Naive thymus-derived CD8-positive, alpha-beta T cell (primary cell): Measurements from ENCODE around the gene KIF6. TPM values are rescaled to one million over a fixed set of nuclear protein-coding genes. Genes with fewer than 3 reads are reported as not detected.

Experiments
- ATAC-seq, 2 donors: fragments of 150-1000 bp; cut with Tn5 transposase in 1 of 2; sonication (Bioruptor Pico), chemical (Tn5 transposase) in 1 of 2; 1 replicate in 1 of 2; 2 replicates in 1 of 2; pipeline ENCODE4 v1.10.0; 2021; ENCODE audit warnings: mild to moderate bottlenecking in 2 of 2, moderate library complexity in 2 of 2
- POLR2A ChIA-PET: fragments of 350-600 bp; sonication (Branson Sonifier 250); formaldehyde crosslinking; loops from one replicate; lab custom pipeline; 2021; ENCODE audit warnings: antibody characterized with exemption; lab: Charles Lee
- DNase-seq, 10 donors: peaks; one replicate each; pipeline versions ENCODE4 v3.0.0 to v3.0.0-alpha.2; 2020 to 2022
- H3K27ac Mint-ChIP-seq, 10 donors: one replicate each; pipeline ENCODE4 v1.8.0; 2020 to 2022; ENCODE audit warnings: mild to moderate bottlenecking in 10 of 10, mixed read lengths in 10 of 10, moderate library complexity in 4 of 10, inconsistent platforms in 1 of 10
- H3K27me3 Mint-ChIP-seq, 5 donors: one replicate each; pipeline ENCODE4 v1.8.0; 2021 to 2022; ENCODE audit warnings: mixed read lengths in 5 of 5
- H3K36me3 Mint-ChIP-seq, 3 donors: one replicate each; pipeline ENCODE4 v1.8.0; 2020 to 2022; ENCODE audit warnings: mixed read lengths in 3 of 3, mild to moderate bottlenecking in 2 of 3, inconsistent platforms in 1 of 3
- H3K4me1 Mint-ChIP-seq, 4 donors: one replicate each; pipeline ENCODE4 v1.8.0; 2021 to 2022; ENCODE audit warnings: mixed read lengths in 4 of 4
- H3K4me3 Mint-ChIP-seq, 10 donors: one replicate each; pipeline ENCODE4 v1.8.0; 2020 to 2022; ENCODE audit warnings: mild to moderate bottlenecking in 10 of 10, mixed read lengths in 10 of 10, moderate library complexity in 6 of 10, inconsistent platforms in 1 of 10
- H3K9me3 Mint-ChIP-seq, 9 donors: one replicate each; pipeline ENCODE4 v1.8.0; 2020 to 2022; ENCODE audit warnings: mixed read lengths in 9 of 9, mild to moderate bottlenecking in 3 of 9, inconsistent platforms in 1 of 9, moderate library complexity in 1 of 9
- polyA plus RNA-seq, 3 donors: library from polyadenylated mRNA; unstranded; fragments of 300-500 nt; fragmentation: Illumina TruSeq; gene quantifications; one replicate each; pipeline ENCODE4 v1.2.3, GENCODE V29; 2021
- total RNA-seq, 8 experiments: library from RNA in 2 of 8; stranded (reverse) in 2 of 8; gene quantifications; one replicate each; pipeline ENCODE4 v1.2.3 and lab custom pipeline; 2021 to 2026

Gene KIF6
- total and polyA plus RNA-seq, 5 experiments from 2014 or later = 0.39 TPM; not detected in 4

GRCh38 chr6:39568896-39569295 lies 156.3 kb downstream of the KIF6 start:
- ATAC-seq (no peak), DNase-seq (no peak)
- Mint-ChIP-seq H3K4me3 (no peak overlapping the region), H3K36me3 (no peaks in the 10 kb centered on the region), H3K27me3 (peaks cover 0 to 16% (median 6%) of the 10 kb centered on the region in 5 donors), H3K27ac (no peak overlapping the region), H3K9me3 (no peaks in the 10 kb centered on the region), H3K4me1 (no peaks in the 10 kb centered on the region)
- POLR2A ChIA-PET = no interaction called here

- H3K27me3 Mint-ChIP-seq = peaks cover 0 to 9% (median 6%) of the 10 kb centered on the region in 5 donors
- DNase-seq (no peak), ATAC-seq (no peak)
- H3K4me3 Mint-ChIP-seq = no peak overlapping the region
- no peaks in the 10 kb centered on the region for H3K4me1 Mint-ChIP-seq
- POLR2A ChIA-PET = no interaction called here
- no peaks in the 10 kb centered on the region for H3K36me3 Mint-ChIP-seq
- no peaks in the 10 kb centered on the region for H3K9me3 Mint-ChIP-seq
- H3K27ac Mint-ChIP-seq = no peak overlapping the region
Measured at GRCh38 chr6:39567091-39567490, 158.1 kb downstream of the KIF6 start.

GRCh38 chr6:39566456-39566855 lies 158.8 kb downstream of the KIF6 start:
- DNase-seq (no peak), ATAC-seq (no peak)
- Mint-ChIP-seq H3K4me3 (no peak overlapping the region), H3K27me3 (peaks cover 0 to 7% (median 5%) of the 10 kb centered on the region in 5 donors), H3K36me3 (no peaks in the 10 kb centered on the region), H3K4me1 (no peaks in the 10 kb centered on the region), H3K9me3 (no peaks in the 10 kb centered on the region), H3K27ac (no peak overlapping the region)
- POLR2A ChIA-PET = no interaction called here

- Mint-ChIP-seq H3K36me3 (no peaks in the 10 kb centered on the region), H3K4me3 (no peak overlapping the region), H3K27ac (no peak overlapping the region), H3K9me3 (no peaks in the 10 kb centered on the region), H3K4me1 (no peaks in the 10 kb centered on the region), H3K27me3 (peaks cover 0 to 4% (median 3%) of the 10 kb centered on the region in 5 donors)
- POLR2A ChIA-PET = no interaction called here
- ATAC-seq (no peak), DNase-seq (no peak)
Measured at GRCh38 chr6:39565956-39566355, 159.3 kb downstream of the KIF6 start.

- POLR2A ChIA-PET = no interaction called here
- H3K4me1 Mint-ChIP-seq = no peaks in the 10 kb centered on the region
- H3K9me3 Mint-ChIP-seq = no peaks in the 10 kb centered on the region
- no peak for DNase-seq
- no peak overlapping the region for H3K4me3 Mint-ChIP-seq
- H3K36me3 Mint-ChIP-seq = no peaks in the 10 kb centered on the region
- H3K27me3 Mint-ChIP-seq = peaks cover 0 to 4% (median 2%) of the 10 kb centered on the region in 5 donors
- no peak overlapping the region for H3K27ac Mint-ChIP-seq
- ATAC-seq = no peak
Measured at GRCh38 chr6:39563566-39564311, 161.5 kb downstream of the KIF6 start.

GRCh38 chr6:39561536-39562266 lies 163.5 kb downstream of the KIF6 start:
- H3K4me3 Mint-ChIP-seq = no peak overlapping the region
- H3K27ac Mint-ChIP-seq = no peak overlapping the region
- H3K9me3 Mint-ChIP-seq = no peaks in the 10 kb centered on the region
- DNase-seq (no peak), ATAC-seq (no peak)
- no peaks in the 10 kb centered on the region for H3K36me3 Mint-ChIP-seq
- POLR2A ChIA-PET = no interaction called here
- no peaks in the 10 kb centered on the region for H3K4me1 Mint-ChIP-seq
- H3K27me3 Mint-ChIP-seq = peaks cover 0 to 3% (median 1%) of the 10 kb centered on the region in 5 donors

GRCh38 chr6:39560915-39561314 lies 164.3 kb downstream of the KIF6 start:
- no peaks in the 10 kb centered on the region for H3K9me3 Mint-ChIP-seq

GRCh38 chr6:39558591-39559190 lies 166.5 kb downstream of the KIF6 start:
- peaks cover 0 to 2% (median 0%) of the 10 kb centered on the region in 4 donors for H3K4me1 Mint-ChIP-seq
- DNase-seq = no peak
- peaks cover 7 to 18% (median 12%) of the 10 kb centered on the region in 5 donors for H3K27me3 Mint-ChIP-seq
- no peaks in the 10 kb centered on the region for H3K9me3 Mint-ChIP-seq
- no peak overlapping the region for H3K4me3 Mint-ChIP-seq
- no peak overlapping the region for H3K27ac Mint-ChIP-seq
- H3K36me3 Mint-ChIP-seq = no peaks in the 10 kb centered on the region
- POLR2A ChIA-PET = no interaction called here
- ATAC-seq = no peak

More at GRCh38 chr6:39560915-39561314, 164.3 kb downstream of the KIF6 start:
- no peak for ATAC-seq
- H3K27me3 Mint-ChIP-seq = peaks cover 0 to 7% (median 3%) of the 10 kb centered on the region in 5 donors
- no peak for DNase-seq
- POLR2A ChIA-PET = no interaction called here
- H3K27ac Mint-ChIP-seq = no peak overlapping the region
- no peaks in the 10 kb centered on the region for H3K36me3 Mint-ChIP-seq
- H3K4me1 Mint-ChIP-seq = no peaks in the 10 kb centered on the region
- no peak overlapping the region for H3K4me3 Mint-ChIP-seq

GRCh38 chr6:39558079-39558478 lies 167.1 kb downstream of the KIF6 start:
- Mint-ChIP-seq H3K4me1 (peaks cover 0 to 2% (median 0%) of the 10 kb centered on the region in 4 donors), H3K9me3 (no peaks in the 10 kb centered on the region), H3K27ac (no peak overlapping the region), H3K4me3 (no peak overlapping the region), H3K27me3 (peaks cover 7 to 21% (median 13%) of the 10 kb centered on the region in 5 donors), H3K36me3 (no peaks in the 10 kb centered on the region)
- ATAC-seq = no peak
- no peak for DNase-seq
- POLR2A ChIA-PET = no interaction called here

- no peak for ATAC-seq
- Mint-ChIP-seq H3K9me3 (no peaks in the 10 kb centered on the region), H3K4me3 (no peak overlapping the region), H3K27me3 (peaks cover 10 to 28% (median 18%) of the 10 kb centered on the region in 5 donors), H3K36me3 (no peaks in the 10 kb centered on the region), H3K4me1 (peaks cover 0 to 2% (median 0%) of the 10 kb centered on the region in 4 donors), H3K27ac (no peak overlapping the region)
- no peak for DNase-seq
- POLR2A ChIA-PET = no interaction called here
Measured at GRCh38 chr6:39555136-39555535, 170.1 kb downstream of the KIF6 start.

- peak overlapping the region in 1 of 10 donors; percentile 14 for H3K27ac Mint-ChIP-seq
- DNase-seq (no peak), ATAC-seq (no peak)
- H3K9me3 Mint-ChIP-seq = no peaks in the 10 kb centered on the region
- POLR2A ChIA-PET = no interaction called here
- H3K27me3 Mint-ChIP-seq = peaks cover 16 to 38% (median 25%) of the 10 kb centered on the region in 5 donors
- no peak overlapping the region for H3K4me3 Mint-ChIP-seq
- peaks cover 0 to 2% (median 0%) of the 10 kb centered on the region in 4 donors for H3K4me1 Mint-ChIP-seq
- H3K36me3 Mint-ChIP-seq = no peaks in the 10 kb centered on the region
Measured at GRCh38 chr6:39553860-39554802, 171.1 kb downstream of the KIF6 start.

GRCh38 chr6:39553029-39553428 lies 172.2 kb downstream of the KIF6 start:
- ATAC-seq (no peak), DNase-seq (no peak)
- Mint-ChIP-seq H3K27ac (no peak overlapping the region), H3K27me3 (peaks cover 16 to 46% (median 28%) of the 10 kb centered on the region in 5 donors), H3K9me3 (no peaks in the 10 kb centered on the region), H3K4me1 (peaks cover 0 to 2% (median 0%) of the 10 kb centered on the region in 4 donors), H3K4me3 (no peak overlapping the region), H3K36me3 (no peaks in the 10 kb centered on the region)
- POLR2A ChIA-PET = no interaction called here
